Femur (tissue), 1 donor: ENCODE data around the gene ARHGEF12.

Source experiments
- DNase-seq: peaks from one replicate; pipeline ENCODE4 v3.0.0-alpha.2; 2017

Gene ARHGEF12

GRCh38 chr11:120335908-120336640, at the start of gene ARHGEF12:
Gene ARHGEF12 (plus strand): TSS chr11:120336413. CDS start chr11:120337244, 831 bp downstream.
- DNase-seq, result peak; percentile 97

GRCh38 chr11:120288021-120288420, 48.2 kb upstream of the ARHGEF12 start:
- no peak for DNase-seq

GRCh38 chr11:120289426-120289825, 46.8 kb upstream of the ARHGEF12 start:
- DNase-seq, result no peak

- DNase-seq, result no peak
Measured at GRCh38 chr11:120290956-120291355, 45.3 kb upstream of the ARHGEF12 start.

- no peak for DNase-seq
Measured at GRCh38 chr11:120293038-120293800, 43.0 kb upstream of the ARHGEF12 start.

- no peak for DNase-seq
Measured at GRCh38 chr11:120294096-120294495, 42.1 kb upstream of the ARHGEF12 start.

GRCh38 chr11:120295099-120295498, 41.1 kb upstream of the ARHGEF12 start:
- no peak for DNase-seq

GRCh38 chr11:120296554-120296953, 39.7 kb upstream of the ARHGEF12 start:
- no peak for DNase-seq

- DNase-seq, result no peak
Measured at GRCh38 chr11:120298461-120298860, 37.8 kb upstream of the ARHGEF12 start.

- DNase-seq, result no peak
Measured at GRCh38 chr11:120302001-120302805, 34.0 kb upstream of the ARHGEF12 start.

- DNase-seq, result peak; percentile 69
Measured at GRCh38 chr11:120303004-120303637, 33.1 kb upstream of the ARHGEF12 start.

- DNase-seq, result no peak
Measured at GRCh38 chr11:120304526-120304925, 31.7 kb upstream of the ARHGEF12 start.

- DNase-seq, result no peak
Measured at GRCh38 chr11:120305286-120305685, 30.9 kb upstream of the ARHGEF12 start.

GRCh38 chr11:120306519-120307242, 29.5 kb upstream of the ARHGEF12 start:
- DNase-seq, result peak; percentile 57

GRCh38 chr11:120307476-120307875, 28.7 kb upstream of the ARHGEF12 start:
- DNase-seq, result no peak

GRCh38 chr11:120308081-120308480, 28.1 kb upstream of the ARHGEF12 start:
- no peak for DNase-seq

- DNase-seq, result no peak
Measured at GRCh38 chr11:120310870-120311269, 25.3 kb upstream of the ARHGEF12 start.

GRCh38 chr11:120314861-120315260, 21.4 kb upstream of the ARHGEF12 start:
- DNase-seq, result no peak

GRCh38 chr11:120316880-120317688, 19.1 kb upstream of the ARHGEF12 start:
- DNase-seq, result peak; percentile 49

- DNase-seq, result no peak
Measured at GRCh38 chr11:120317689-120318480, 18.3 kb upstream of the ARHGEF12 start.
